ENCODE measurements around the gene DOCK9.

Gene DOCK9

GRCh38 chr13:98785405-98785804 lies 192.5 kb downstream of the DOCK9 start:
- no peak for DNase-seq (ENCODE audit: low spot score)
- TF ChIP-seq, protein P1, sequence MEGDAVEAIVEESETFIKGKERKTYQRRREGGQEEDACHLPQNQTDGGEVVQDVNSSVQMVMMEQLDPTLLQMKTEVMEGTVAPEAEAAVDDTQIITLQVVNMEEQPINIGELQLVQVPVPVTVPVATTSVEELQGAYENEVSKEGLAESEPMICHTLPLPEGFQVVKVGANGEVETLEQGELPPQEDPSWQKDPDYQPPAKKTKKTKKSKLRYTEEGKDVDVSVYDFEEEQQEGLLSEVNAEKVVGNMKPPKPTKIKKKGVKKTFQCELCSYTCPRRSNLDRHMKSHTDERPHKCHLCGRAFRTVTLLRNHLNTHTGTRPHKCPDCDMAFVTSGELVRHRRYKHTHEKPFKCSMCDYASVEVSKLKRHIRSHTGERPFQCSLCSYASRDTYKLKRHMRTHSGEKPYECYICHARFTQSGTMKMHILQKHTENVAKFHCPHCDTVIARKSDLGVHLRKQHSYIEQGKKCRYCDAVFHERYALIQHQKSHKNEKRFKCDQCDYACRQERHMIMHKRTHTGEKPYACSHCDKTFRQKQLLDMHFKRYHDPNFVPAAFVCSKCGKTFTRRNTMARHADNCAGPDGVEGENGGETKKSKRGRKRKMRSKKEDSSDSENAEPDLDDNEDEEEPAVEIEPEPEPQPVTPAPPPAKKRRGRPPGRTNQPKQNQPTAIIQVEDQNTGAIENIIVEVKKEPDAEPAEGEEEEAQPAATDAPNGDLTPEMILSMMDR (IDR thresholded peaks at IDR 0.05; ENCODE audit: extremely low read depth, missing control alignments): no peak

GRCh38 chr13:98784666-98785065 lies 193.2 kb downstream of the DOCK9 start:
- no peak for DNase-seq (ENCODE audit: low spot score)
- TF ChIP-seq, protein P1 (IDR thresholded peaks at IDR 0.05; ENCODE audit: extremely low read depth, missing control alignments): no peak

DNA sequence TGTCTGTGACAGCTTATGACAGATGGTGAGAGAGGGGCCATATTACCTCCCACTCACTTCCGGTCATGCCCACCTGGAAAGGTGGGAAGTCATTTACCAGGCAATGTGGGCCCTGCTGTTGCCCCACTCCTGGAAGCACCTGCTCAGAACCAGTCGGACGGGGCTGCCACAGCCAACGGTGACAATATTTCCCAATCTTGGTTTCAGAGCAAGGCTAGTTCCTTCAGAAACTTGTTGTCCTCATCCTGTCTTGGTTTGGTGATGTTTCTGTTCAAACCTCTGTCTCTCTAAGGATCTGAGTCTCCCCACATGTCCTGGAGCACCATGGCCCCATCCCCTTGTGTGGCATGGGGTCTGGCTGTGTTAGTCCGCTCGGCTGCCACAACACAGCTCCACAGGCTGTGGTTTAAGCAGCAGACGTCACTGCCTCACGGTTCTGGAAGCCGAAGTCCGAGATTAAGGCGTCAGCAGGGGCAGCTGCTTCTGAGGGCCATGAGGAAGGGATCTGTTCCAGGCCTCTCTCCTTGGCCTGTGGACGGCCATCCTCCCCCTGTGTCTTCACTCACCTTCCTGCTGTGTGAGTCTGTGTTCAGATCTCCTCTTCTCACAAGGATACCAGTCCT lies 193.9 kb downstream of the DOCK9 start:
- DNase-seq (ENCODE audit: low spot score): no peak
- TF ChIP-seq, protein P1 (IDR thresholded peaks at IDR 0.05; ENCODE audit: extremely low read depth, missing control alignments): no peak

GRCh38 chr13:98782654-98783053 lies 195.2 kb downstream of the DOCK9 start:
- DNase-seq (ENCODE audit: low spot score): no peak
- TF ChIP-seq, protein P1 (IDR thresholded peaks at IDR 0.05; ENCODE audit: extremely low read depth, missing control alignments): no peak

GRCh38 chr13:98781905-98782304 lies 196.0 kb downstream of the DOCK9 start:
- TF ChIP-seq, protein P1 (IDR thresholded peaks at IDR 0.05; ENCODE audit: extremely low read depth, missing control alignments): no peak

DNA sequence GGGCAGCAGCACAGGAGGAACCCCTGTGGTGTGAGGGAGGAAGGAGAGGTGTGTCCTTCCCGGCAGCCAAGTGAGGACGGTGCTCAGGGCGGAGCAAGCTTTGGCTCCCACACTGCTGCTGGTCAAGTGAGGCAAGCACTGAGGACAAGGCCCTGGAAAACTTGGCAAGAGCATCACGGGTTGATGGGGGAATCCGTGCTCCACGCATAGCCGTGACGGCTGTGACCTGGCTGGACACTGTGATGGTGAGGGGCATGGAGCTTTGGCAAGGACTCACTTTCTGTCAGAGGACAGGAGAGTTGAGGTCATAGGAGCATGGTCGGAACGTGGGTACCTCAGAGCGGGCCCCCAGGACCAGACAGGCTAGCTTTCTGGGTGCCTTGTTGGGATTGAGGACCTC lies 196.4 kb downstream of the DOCK9 start:
- TF ChIP-seq, protein P1 (IDR thresholded peaks at IDR 0.05; ENCODE audit: extremely low read depth, missing control alignments): no peak
- no peak for DNase-seq (ENCODE audit: low spot score)

More at GRCh38 chr13:98781905-98782304, 196.0 kb downstream of the DOCK9 start:
- DNase-seq (ENCODE audit: low spot score): no peak

- DNase-seq (ENCODE audit: low spot score): no peak
- TF ChIP-seq, protein P1 (IDR thresholded peaks at IDR 0.05; ENCODE audit: extremely low read depth, missing control alignments): no peak
Observed at GRCh38 chr13:98781045-98781444, 196.8 kb downstream of the DOCK9 start.
